C4-2B (cell line): ENCODE data around the gene RPL35A.

Experiments
- CTCF ChIP-seq: fragments of 450-650 bp; conservative IDR thresholded peaks from 2 replicates; pipeline ENCODE4 v1.5.1; 2017; ENCODE audit warnings: mild to moderate bottlenecking
- ZFX ChIP-seq: fragments of 450-650 bp; IDR thresholded peaks from 2 replicates; pipeline ENCODE4 v1.6.1; 2017

GRCh38 chr3:197951392-197951990, 1.5 kb downstream of the RPL35A start:
- TF ChIP-seq CTCF (no peak), ZFX (no peak)
